Uterus (tissue), 4 donors: ENCODE measurements around the gene RGS7. TPM values are rescaled to one million over a fixed set of nuclear protein-coding genes. Genes with fewer than 3 reads are reported as not detected.

Source experiments
- DNase-seq, 2 donors: peaks; one replicate each; pipeline ENCODE4 v3.0.0-alpha.2; 2019 to 2020
- H3K27ac ChIP-seq, 2 donors: fragments of 200-600 bp; sonication (generic); 1 replicate in 1 of 2; 2 replicates in 1 of 2; pipeline ENCODE4 v1.5.1; 2016 to 2018
- H3K27me3 ChIP-seq, 2 donors: fragments of 200-600 bp; sonication (generic); one replicate each; pipeline ENCODE4 v1.5.1; 2018 to 2019; ENCODE audit warnings: control low read depth in 1 of 2
- H3K36me3 ChIP-seq, 2 donors: fragments of 200-600 bp; sonication (generic); one replicate each; pipeline ENCODE4 v1.5.1; 2019; ENCODE audit warnings: control low read depth in 1 of 2
- H3K4me1 ChIP-seq, 2 donors: fragments of 200-600 bp; sonication (generic); one replicate each; pipeline ENCODE4 v1.5.1; 2018 to 2019; ENCODE audit warnings: control low read depth in 1 of 2
- H3K4me3 ChIP-seq, 2 donors: fragments of 200-600 bp; sonication (generic); 1 replicate in 1 of 2; 2 replicates in 1 of 2; pipeline ENCODE4 v1.5.1; 2018 to 2019; ENCODE audit warnings: mild to moderate bottlenecking in 1 of 2
- H3K9me3 ChIP-seq, 2 donors: fragments of 200-600 bp; sonication (generic); one replicate each; pipeline ENCODE4 v1.5.1; 2019; ENCODE audit warnings: control low read depth in 1 of 2
- CTCF ChIP-seq, 4 experiments: fragments of 200-600 bp in 2 of 4; fragments of 450-650 bp in 2 of 4; sonication (generic) in 2 of 4; IDR thresholded peaks; one replicate each; pipeline ENCODE4 v1.5.1; 2016 to 2019; ENCODE audit warnings: antibody characterized with exemption in 4 of 4, mild to moderate bottlenecking in 2 of 4, moderate library complexity in 1 of 4
- POLR2A ChIP-seq, 2 donors: fragments of 450-650 bp; IDR thresholded peaks; one replicate each; pipeline ENCODE4 v1.6.1; 2016; ENCODE audit warnings: antibody characterized with exemption in 2 of 2, mild to moderate bottlenecking in 1 of 2, moderate library complexity in 1 of 2
- intact Hi-C: fragments of 100-400 bp; cut with DNase I; formaldehyde crosslinking; loops from one replicate; pipeline ENCODE4 v1.15.1; 2023; ENCODE audit warnings: low total_unique reads
- total RNA-seq, 4 donors: library from RNA; depleted of rRNA in 3 of 4; stranded (reverse); fragments of >200 nt in 3 of 4; gene quantifications; one replicate each; pipeline versions ENCODE4 v1.1.0 to v1.2.4, GENCODE V29; 2014 to 2023
- donor health status: DM: yes; HTN: yes; CAD: no.

RGS7 gene
- total RNA-seq, 4 donors from 2014 or later, result 0.62 TPM; not detected in 3

DNA sequence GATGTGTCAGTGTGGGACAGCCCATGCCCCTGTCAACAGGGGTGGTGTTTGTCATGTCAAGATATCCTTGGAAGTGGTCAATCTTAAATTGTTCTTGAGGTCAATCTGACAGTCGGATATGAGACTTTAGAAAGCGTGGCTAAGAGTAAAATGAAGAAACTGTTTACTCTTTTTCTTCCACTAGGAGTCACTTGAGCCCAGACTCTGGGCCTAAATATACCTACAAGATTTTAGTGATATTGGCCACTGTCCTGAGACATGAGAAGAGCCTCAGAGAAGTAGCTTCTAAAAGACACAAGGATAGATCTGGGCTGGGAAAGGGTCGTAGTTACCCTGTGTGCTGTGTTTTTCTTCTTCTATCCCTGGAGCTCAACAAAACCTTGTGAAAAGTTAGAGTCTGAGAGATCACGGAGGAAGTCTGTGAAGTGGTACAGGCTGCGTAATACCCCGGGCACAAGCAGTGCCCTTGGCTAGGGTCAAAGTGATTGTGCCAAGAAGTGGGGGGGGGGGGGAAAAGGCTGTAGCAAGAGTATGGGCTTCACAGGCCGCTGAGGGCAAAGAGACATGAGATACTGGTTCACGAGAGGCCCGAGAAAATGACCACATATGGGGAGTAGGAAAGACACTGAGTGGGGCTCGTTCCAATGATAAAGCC is 389.8 kb downstream of the RGS7 start:
- Histone ChIP-seq H3K4me3 (no peak overlapping the region), H3K4me1 (no peaks in the 10 kb centered on the region), H3K36me3 (no peaks in the 10 kb centered on the region), H3K27ac (no peak overlapping the region), H3K9me3 (no peaks in the 10 kb centered on the region), H3K27me3 (no peaks in the 10 kb centered on the region)
- intact Hi-C loops, result no loop called here
- no peak for DNase-seq
- TF ChIP-seq POLR2A (IDR thresholded peaks at IDR 0.05) (no peak), CTCF (IDR thresholded peaks at IDR 0.05) (no peak)

GRCh38 chr1:240965581-240966091 is 391.4 kb downstream of the RGS7 start:
- Histone ChIP-seq H3K27me3 (no peaks in the 10 kb centered on the region), H3K36me3 (no peaks in the 10 kb centered on the region), H3K4me1 (no peaks in the 10 kb centered on the region), H3K4me3 (no peak overlapping the region), H3K27ac (no peak overlapping the region), H3K9me3 (no peaks in the 10 kb centered on the region)
- TF ChIP-seq POLR2A (IDR thresholded peaks at IDR 0.05), result no peak
- TF ChIP-seq CTCF (IDR thresholded peaks at IDR 0.05), result no peak
- DNase-seq, result no peak
- intact Hi-C loops, result no loop called here

DNA sequence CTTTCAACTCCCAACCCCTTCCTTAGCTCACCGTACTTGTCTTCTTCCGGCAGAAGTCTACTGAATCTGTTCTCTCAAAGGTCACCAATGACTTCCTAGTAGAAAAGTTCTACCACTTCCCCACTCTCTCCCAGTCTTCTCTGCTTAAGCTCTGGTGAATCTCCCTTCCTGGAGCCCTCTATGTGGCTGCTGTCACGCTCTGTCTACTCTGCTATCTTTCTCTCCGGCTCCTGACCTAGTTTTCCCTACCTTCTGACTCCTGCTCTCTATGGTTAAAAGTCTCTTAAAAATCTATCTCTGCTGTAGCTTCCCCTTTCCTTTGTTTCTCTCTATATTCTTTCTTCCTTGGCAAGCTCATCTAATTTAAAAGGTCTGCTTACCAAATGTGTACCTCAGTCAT is 394.9 kb downstream of the RGS7 start:
- H3K36me3 ChIP-seq, result no peaks in the 10 kb centered on the region
- intact Hi-C loops, result no loop called here
- DNase-seq, result no peak
- H3K27me3 ChIP-seq, result no peaks in the 10 kb centered on the region
- no peak overlapping the region for H3K27ac ChIP-seq
- no peaks in the 10 kb centered on the region for H3K4me1 ChIP-seq
- H3K4me3 ChIP-seq, result no peak overlapping the region
- TF ChIP-seq CTCF (IDR thresholded peaks at IDR 0.05), result no peak
- TF ChIP-seq POLR2A (IDR thresholded peaks at IDR 0.05), result no peak
- no peaks in the 10 kb centered on the region for H3K9me3 ChIP-seq

DNA sequence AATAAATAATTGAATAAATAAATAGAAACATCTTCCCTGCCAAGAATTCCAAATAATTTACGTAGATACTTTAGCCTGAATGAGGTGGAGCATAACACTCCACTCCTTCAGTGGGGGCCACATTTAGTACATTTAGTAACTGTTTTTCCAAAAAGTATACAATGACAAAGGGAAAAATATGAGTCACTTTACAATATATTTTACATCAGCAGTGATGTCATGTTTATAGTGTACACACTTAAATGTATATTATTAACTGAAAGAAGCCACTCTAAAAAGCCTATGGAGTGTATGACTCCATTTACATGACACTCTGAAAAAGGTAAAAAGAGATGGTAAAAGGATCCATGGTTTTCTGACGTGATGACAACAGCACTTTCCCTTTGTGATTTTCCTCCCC is 400.6 kb downstream of the RGS7 start:
- Histone ChIP-seq H3K4me3 (no peak overlapping the region), H3K36me3 (no peaks in the 10 kb centered on the region), H3K9me3 (no peaks in the 10 kb centered on the region), H3K27ac (no peak overlapping the region), H3K27me3 (no peaks in the 10 kb centered on the region), H3K4me1 (no peaks in the 10 kb centered on the region)
- no peak for DNase-seq
- intact Hi-C loops, result no loop called here
- TF ChIP-seq CTCF (IDR thresholded peaks at IDR 0.05) (no peak), POLR2A (IDR thresholded peaks at IDR 0.05) (no peak)

DNA sequence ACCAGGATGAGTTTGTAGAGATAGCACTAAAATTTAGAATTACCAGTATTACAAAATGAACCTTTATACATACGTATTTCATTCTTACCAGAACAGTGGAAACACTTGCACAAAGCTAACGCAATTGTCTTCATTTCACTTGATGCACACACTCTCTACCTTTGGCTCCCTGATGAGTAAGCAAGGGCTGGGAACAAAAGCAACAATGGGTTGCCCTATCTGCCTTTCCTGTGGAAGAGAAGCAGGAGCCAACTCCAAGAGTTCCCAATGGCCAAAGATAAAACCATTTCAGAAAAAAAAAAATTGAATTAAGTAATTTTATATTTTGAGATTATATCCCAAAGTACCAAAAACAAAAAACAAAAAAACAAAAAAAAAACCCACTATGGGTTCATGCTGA is 401.0 kb downstream of the RGS7 start:
- Histone ChIP-seq H3K4me3 (no peak overlapping the region), H3K9me3 (no peaks in the 10 kb centered on the region), H3K36me3 (no peaks in the 10 kb centered on the region), H3K4me1 (no peaks in the 10 kb centered on the region), H3K27me3 (no peaks in the 10 kb centered on the region), H3K27ac (no peak overlapping the region)
- intact Hi-C loops, result no loop called here
- no peak for DNase-seq
- TF ChIP-seq CTCF (IDR thresholded peaks at IDR 0.05) (no peak), POLR2A (IDR thresholded peaks at IDR 0.05) (no peak)
